22Rv1 (cell line): Measurements from ENCODE around the gene IL27RA.

Experiments
- CTCF ChIP-seq: fragments of 450-650 bp; IDR thresholded peaks from 2 replicates; pipeline ENCODE4 v1.5.1; 2017; ENCODE audit warnings: mild to moderate bottlenecking
- ZFX ChIP-seq: fragments of 450-650 bp; IDR thresholded peaks from 2 replicates; pipeline ENCODE4 v1.6.1; 2017; ENCODE audit warnings: antibody characterized with exemption, borderline replicate concordance

- no peak for TF ChIP-seq CTCF
- no peak for TF ChIP-seq ZFX
These were observed 44.3 kb upstream of the IL27RA start for GRCh38 chr19:13987101-13987890.
